IMR-90 (cell line): ENCODE results near the gene FLII. TPM values are rescaled to one million over a fixed set of nuclear protein-coding genes. Genes with fewer than 3 reads are reported as not detected.

Experiments used
- ATAC-seq: fragments of 200-7000 bp; cut with Tn5 transposase; 2 replicates; pipeline ENCODE4 v1.9.1; 2020; ENCODE audit warnings: low read depth, mild to moderate bottlenecking, moderate library complexity
- BruUV-seq: library from RNA; stranded (reverse); fragments of 400-500 nt; replicated peaks from 2 replicates; lab custom pipeline; 2021; lab: Mats Ljungman, UMichigan
- CTCF ChIA-PET: fragments of 300-600 bp; formaldehyde crosslinking; extraction: SDS; loops from one replicate; lab custom pipeline; 2021; ENCODE audit warnings: antibody characterized with exemption; lab: Yijun Ruan, JAX
- POLR2A ChIA-PET: fragments of 300-600 bp; sonication (Branson Sonifier 250); formaldehyde crosslinking; loops from one replicate; lab custom pipeline; 2022; ENCODE audit warnings: antibody characterized with exemption; ENCODE audit not compliant: unreplicated experiment; lab: Charles Lee
- DNase-seq: peaks from one replicate; pipeline ENCODE4 v3.0.0; 2013
- H2AFZ ChIP-seq: replicated peaks from 2 replicates; pipeline ENCODE3; 2013; ENCODE audit warnings: low read length, mild to moderate bottlenecking; ENCODE audit not compliant: poor library complexity
- H2AK5ac ChIP-seq: 2 replicates; pipeline ENCODE4 v1.6.1; 2013; ENCODE audit warnings: low read depth, low read length, inconsistent platforms
- H2AK9ac ChIP-seq: replicated peaks from 2 replicates; pipeline ENCODE3; 2013; ENCODE audit warnings: mild to moderate bottlenecking, low read depth, low read length, moderate library complexity; ENCODE audit not compliant: poor library complexity
- H2BK120ac ChIP-seq: 2 replicates; pipeline ENCODE4 v1.6.1; 2013; ENCODE audit warnings: low read depth, low read length, inconsistent platforms
- H2BK15ac ChIP-seq: 3 replicates; pipeline ENCODE4 v1.6.1; 2013; ENCODE audit warnings: low read depth, low read length, inconsistent platforms
- H2BK20ac ChIP-seq: 2 replicates; pipeline ENCODE4 v1.6.1; 2013; ENCODE audit warnings: low read depth, mild to moderate bottlenecking, inconsistent platforms, low read length, moderate library complexity
- H2BK5ac ChIP-seq: 2 replicates; pipeline ENCODE4 v1.6.1; 2013; ENCODE audit warnings: mild to moderate bottlenecking, low read depth, low read length, inconsistent platforms; ENCODE audit not compliant: poor library complexity, severe bottlenecking
- H3K14ac ChIP-seq: replicated peaks from 2 replicates; pipeline ENCODE4 v1.6.1; 2013; ENCODE audit warnings: low read depth, low read length, inconsistent platforms
- H3K18ac ChIP-seq: 2 replicates; pipeline ENCODE4 v1.6.1; 2013; ENCODE audit warnings: low read depth, low read length, control low read depth
- H3K23ac ChIP-seq: 2 replicates; pipeline ENCODE4 v1.6.1; 2013; ENCODE audit warnings: low read depth, low read length, inconsistent platforms
- H3K27ac ChIP-seq: 2 replicates; pipeline ENCODE4 v1.5.1; 2013; ENCODE audit warnings: mild to moderate bottlenecking, control low read depth, low read length; ENCODE audit not compliant: insufficient read depth
- H3K27me3 ChIP-seq: 2 replicates; pipeline ENCODE4 v1.6.1; 2013; ENCODE audit warnings: low read length; ENCODE audit not compliant: control insufficient read depth, insufficient read depth
- H3K36me3 ChIP-seq: 2 replicates; pipeline ENCODE4 v1.6.1; 2013; ENCODE audit warnings: low read length, mixed read lengths; ENCODE audit not compliant: control insufficient read depth, insufficient read depth
- H3K4ac ChIP-seq: 2 replicates; pipeline ENCODE4 v1.6.1; 2013; ENCODE audit warnings: low read depth, low read length, inconsistent platforms
- H3K4me1 ChIP-seq: 2 replicates; pipeline ENCODE4 v1.6.1; 2013; ENCODE audit warnings: low read length, mixed read lengths; ENCODE audit not compliant: control insufficient read depth, insufficient read depth
- H3K4me2 ChIP-seq: 2 replicates; pipeline ENCODE4 v1.6.1; 2013; ENCODE audit warnings: low read depth, mild to moderate bottlenecking, control low read depth, low read length, moderate library complexity
- H3K4me3 ChIP-seq: 2 replicates; pipeline ENCODE4 v1.5.1; 2013; ENCODE audit warnings: low read depth, mild to moderate bottlenecking, control low read depth, low read length, moderate library complexity; ENCODE audit not compliant: insufficient read depth
- H3K56ac ChIP-seq: 2 replicates; pipeline ENCODE4 v1.6.1; 2013; ENCODE audit warnings: low read length, inconsistent platforms; ENCODE audit not compliant: insufficient read depth; ENCODE audit errors: extremely low read depth
- H3K79me1 ChIP-seq, 2 experiments: 2 replicates each; pipeline ENCODE4 v1.6.1; 2013; ENCODE audit warnings: low read length in 2 of 2, inconsistent platforms in 1 of 2, low read depth in 1 of 2
- H3K9ac ChIP-seq: 2 replicates; pipeline ENCODE4 v1.6.1; 2013; ENCODE audit warnings: low read depth, low read length, control low read depth
- H3K9me1 ChIP-seq: 2 replicates; pipeline ENCODE4 v1.6.1; 2013; ENCODE audit warnings: low read length, inconsistent platforms; ENCODE audit not compliant: insufficient read depth
- H3K9me3 ChIP-seq: 2 replicates; pipeline ENCODE4 v1.6.1; 2013; ENCODE audit warnings: low read length; ENCODE audit not compliant: control insufficient read depth, insufficient read depth
- H4K20me1 ChIP-seq: 2 replicates; pipeline ENCODE4 v1.6.1; 2013; ENCODE audit warnings: low read length, inconsistent platforms; ENCODE audit not compliant: insufficient read depth
- H4K5ac ChIP-seq: 2 replicates; pipeline ENCODE4 v1.6.1; 2013; ENCODE audit warnings: mild to moderate bottlenecking, low read depth, low read length, control low read depth
- H4K8ac ChIP-seq, 2 experiments: 2 replicates each; pipeline ENCODE4 v1.6.1; 2013; ENCODE audit warnings: low read depth in 2 of 2, low read length in 2 of 2, control low read depth in 1 of 2, inconsistent platforms in 1 of 2
- H4K91ac ChIP-seq: 2 replicates; pipeline ENCODE4 v1.6.1; 2013; ENCODE audit warnings: low read depth, low read length, inconsistent platforms; ENCODE audit not compliant: insufficient read depth
- CEBPB ChIP-seq: IDR thresholded peaks from 2 replicates; pipeline ENCODE4 v1.6.1; 2012; ENCODE audit warnings: low read depth, low read length, improper control_type of control experiment
- MAFK ChIP-seq: IDR thresholded peaks from 2 replicates; pipeline ENCODE4 v1.6.1; 2012; ENCODE audit warnings: low read depth, low read length, improper control_type of control experiment
- RAD21 ChIP-seq: IDR thresholded peaks from 2 replicates; pipeline ENCODE4 v1.6.1; 2012; ENCODE audit warnings: low read length, improper control_type of control experiment
- RCOR1 ChIP-seq: IDR thresholded peaks from 2 replicates; pipeline ENCODE4 v1.6.1; 2012; ENCODE audit warnings: mild to moderate bottlenecking, low read length, improper control_type of control experiment; ENCODE audit not compliant: insufficient replicate concordance
- WGBS, 2 experiments: methylation state at CpG; one replicate each; pipeline versions ENCODE4 v1.1.5 to v1.1.7; 2013; ENCODE audit warnings: missing lambda C conversion rate in 2 of 2; ENCODE audit not compliant: insufficient read length in 1 of 2; ENCODE audit errors: extremely low coverage in 2 of 2; 5-methylcytosine and 5-hydroxymethylcytosine counted together
- dilution Hi-C: fragments of 300-500 bp; cut with HindIII; formaldehyde crosslinking; loops from one replicate; pipeline ENCODE4 v1.14.3; 2018; ENCODE audit warnings: low sequenced_read_pairs; ENCODE audit not compliant: unreplicated experiment
- in situ Hi-C: fragments of 300-500 bp; cut with MboI; formaldehyde crosslinking; loops from 3 replicates; pipeline ENCODE4 v1.14.3; 2019; ENCODE audit warnings: low sequenced_read_pairs, inconsistent platforms, mixed read lengths
- intact Hi-C: fragments of 100-400 bp; cut with micrococcal nuclease; formaldehyde crosslinking; loops from 2 replicates; pipeline ENCODE4 v1.10.0; 2022
- polyA plus RNA-seq, 3 experiments: library from polyadenylated mRNA; depleted of rRNA; stranded (reverse); fragments of >200 nt; gene quantifications; 2 replicates each; pipeline ENCODE4 v1.2.3, GENCODE V29; 2012; ENCODE audit warnings: low replicate concordance in 1 of 3
- total RNA-seq: library from RNA; depleted of rRNA; stranded (reverse); fragments of >200 nt; gene quantifications from 2 replicates; pipeline ENCODE4 v1.2.3, GENCODE V29; 2012
- TF ChIP-seq, protein P1 (sequence below): fragments of 150-350 bp; IDR thresholded peaks from 2 replicates; pipeline ENCODE4 v1.6.1; 2017; ENCODE audit warnings: mild to moderate bottlenecking, antibody characterized with exemption, low read length, low read depth
- TF ChIP-seq, protein P2 (sequence below): conservative IDR thresholded peaks from 2 replicates; pipeline ENCODE4 v1.5.1; 2012; ENCODE audit warnings: mild to moderate bottlenecking, low read depth, low read length, improper control_type of control experiment

The FLII gene
- total and polyA plus RNA-seq, 2 of the 4 experiments (the other 2 are of a cell fraction): 263 to 290 TPM

DNA sequence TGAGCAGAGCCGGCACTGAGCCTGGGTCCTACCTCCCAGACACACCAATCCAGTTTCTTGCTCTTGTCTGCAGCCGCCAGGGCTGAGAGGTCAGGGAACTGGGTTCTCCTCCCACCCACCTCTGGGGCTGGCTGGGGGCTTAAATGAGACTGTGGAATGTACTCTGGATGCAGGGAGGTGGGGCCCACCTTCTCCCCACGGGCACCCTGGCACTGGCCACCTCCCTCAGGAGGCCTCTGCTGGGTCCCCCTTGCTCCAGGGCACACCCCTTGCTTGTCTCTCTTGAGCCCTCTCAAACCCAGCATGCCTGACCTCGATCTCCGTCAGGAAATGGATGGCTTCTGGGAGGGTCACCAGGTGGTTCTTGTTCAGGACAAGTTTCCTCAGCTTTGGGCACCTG is 6.4 kb downstream of the FLII start:
- Histone ChIP-seq H3K23ac (no peak overlapping the region), H2AK9ac (no peak overlapping the region), H3K36me3 (peaks cover 84% of the 10 kb centered on the region), H2BK20ac (no peak overlapping the region), H3K79me1 (peaks cover 15 to 49% of the 10 kb centered on the region in 2 experiments), H4K8ac (no peak overlapping the region), H2BK120ac (no peak overlapping the region), H4K20me1 (peaks cover 36% of the 10 kb centered on the region), H3K27me3 (no peaks in the 10 kb centered on the region), H3K14ac (no peak overlapping the region), H2BK5ac (no peak overlapping the region), H2AFZ (no peak overlapping the region), H3K9me1 (no peaks in the 10 kb centered on the region), H3K4me3 (no peak overlapping the region), H2BK15ac (no peak overlapping the region), H4K91ac (no peak overlapping the region), H3K9me3 (no peaks in the 10 kb centered on the region), H3K4me2 (no peak overlapping the region), H3K27ac (no peak overlapping the region), H3K9ac (no peak overlapping the region), H3K56ac (no peak overlapping the region), H3K4me1 (peaks cover under 1% of the 10 kb centered on the region), H2AK5ac (no peak overlapping the region), H3K4ac (no peak overlapping the region), H4K5ac (no peak overlapping the region), H3K18ac (no peak overlapping the region)
- BruUV-seq: no TSS peak
- ChIA-PET POLR2A (no interaction called here), CTCF (no interaction called here)
- ATAC-seq (no peak), DNase-seq (no peak)
- in situ Hi-C loops: no loop called here
- WGBS, 2 experiments: 100% methylated on average over 1 of the region's 5 CpGs; no CpG with 5 or more reads in 1 of the 2 experiments
- dilution Hi-C loops: no loop called here
- no peak for TF ChIP-seq CEBPB
- TF ChIP-seq, protein P1, sequence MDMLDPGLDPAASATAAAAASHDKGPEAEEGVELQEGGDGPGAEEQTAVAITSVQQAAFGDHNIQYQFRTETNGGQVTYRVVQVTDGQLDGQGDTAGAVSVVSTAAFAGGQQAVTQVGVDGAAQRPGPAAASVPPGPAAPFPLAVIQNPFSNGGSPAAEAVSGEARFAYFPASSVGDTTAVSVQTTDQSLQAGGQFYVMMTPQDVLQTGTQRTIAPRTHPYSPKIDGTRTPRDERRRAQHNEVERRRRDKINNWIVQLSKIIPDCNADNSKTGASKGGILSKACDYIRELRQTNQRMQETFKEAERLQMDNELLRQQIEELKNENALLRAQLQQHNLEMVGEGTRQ: no peak
- TF ChIP-seq MAFK: no peak
- no peak for TF ChIP-seq RCOR1
- no peak for TF ChIP-seq RAD21
- TF ChIP-seq, protein P2, sequence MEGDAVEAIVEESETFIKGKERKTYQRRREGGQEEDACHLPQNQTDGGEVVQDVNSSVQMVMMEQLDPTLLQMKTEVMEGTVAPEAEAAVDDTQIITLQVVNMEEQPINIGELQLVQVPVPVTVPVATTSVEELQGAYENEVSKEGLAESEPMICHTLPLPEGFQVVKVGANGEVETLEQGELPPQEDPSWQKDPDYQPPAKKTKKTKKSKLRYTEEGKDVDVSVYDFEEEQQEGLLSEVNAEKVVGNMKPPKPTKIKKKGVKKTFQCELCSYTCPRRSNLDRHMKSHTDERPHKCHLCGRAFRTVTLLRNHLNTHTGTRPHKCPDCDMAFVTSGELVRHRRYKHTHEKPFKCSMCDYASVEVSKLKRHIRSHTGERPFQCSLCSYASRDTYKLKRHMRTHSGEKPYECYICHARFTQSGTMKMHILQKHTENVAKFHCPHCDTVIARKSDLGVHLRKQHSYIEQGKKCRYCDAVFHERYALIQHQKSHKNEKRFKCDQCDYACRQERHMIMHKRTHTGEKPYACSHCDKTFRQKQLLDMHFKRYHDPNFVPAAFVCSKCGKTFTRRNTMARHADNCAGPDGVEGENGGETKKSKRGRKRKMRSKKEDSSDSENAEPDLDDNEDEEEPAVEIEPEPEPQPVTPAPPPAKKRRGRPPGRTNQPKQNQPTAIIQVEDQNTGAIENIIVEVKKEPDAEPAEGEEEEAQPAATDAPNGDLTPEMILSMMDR: no peak
- intact Hi-C loops: no loop called here
